ENCODE results near the gene SAMD4B.
A peak's percentile ranks its signal among the peaks of the same experiment; 100 is the strongest.

The SAMD4B gene

DNA sequence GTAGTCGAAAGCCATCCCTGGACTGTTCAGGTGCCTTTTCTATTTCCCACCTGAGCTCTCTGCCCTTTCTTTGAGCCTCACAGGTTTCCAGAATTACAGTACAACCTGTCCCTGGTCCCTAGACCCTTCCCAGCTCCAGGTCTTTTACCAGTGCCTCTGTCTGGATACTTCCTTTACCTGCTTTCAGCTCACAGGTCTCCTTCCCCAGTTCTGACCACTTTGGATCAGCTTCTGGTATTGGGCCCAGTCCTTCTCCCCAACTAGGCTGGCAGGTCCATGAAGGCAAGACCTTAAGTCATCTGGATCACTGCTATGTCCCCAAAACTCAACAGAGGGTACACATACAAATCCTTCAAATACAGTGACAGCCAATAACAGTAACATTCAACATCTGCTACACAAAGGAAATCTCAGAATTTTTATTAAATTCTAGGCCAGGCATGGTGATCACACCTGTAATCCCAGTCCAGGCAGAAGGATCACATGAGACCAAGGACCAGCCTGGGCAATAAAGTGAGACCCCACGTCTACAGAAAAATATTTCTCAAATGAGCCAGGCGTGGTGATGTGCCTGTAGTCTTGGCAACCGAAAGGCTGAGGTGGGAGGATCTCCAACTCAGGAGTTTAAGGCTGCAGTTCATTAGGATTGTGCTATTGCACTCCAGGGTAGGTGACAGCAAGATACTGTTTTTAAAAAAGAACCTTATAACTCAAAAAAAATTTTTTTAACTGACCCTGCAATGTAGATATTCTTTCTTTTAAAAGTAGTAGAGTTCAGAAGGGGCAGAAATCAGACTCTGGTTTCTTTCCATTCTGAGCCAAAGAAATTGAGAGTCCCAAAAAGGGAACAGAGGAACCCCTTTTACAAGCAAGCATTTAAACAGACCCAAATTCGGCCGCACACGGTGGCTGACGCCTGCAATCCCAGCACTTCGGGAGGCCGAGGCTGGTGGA is 92.2 kb downstream of the SAMD4B start:
- no peak overlapping the region for H3K27ac ChIP-seq (ENCODE audit: low read depth in 2 of 2, low read length in 2 of 2)
- peak overlapping the region; percentile 97 for H3K4me3 ChIP-seq (ENCODE audit: low read length in 2 of 2)
- peaks cover 22 to 26% of the 10 kb centered on the region in 2 donors for H3K36me3 ChIP-seq (ENCODE audit: control insufficient read depth in 2 of 2, insufficient read depth in 2 of 2, low read length in 2 of 2)
- H3K9me3 ChIP-seq (ENCODE audit: control insufficient read depth in 2 of 2, low read length in 2 of 2) = no peaks in the 10 kb centered on the region
- no peaks in the 10 kb centered on the region for H3K27me3 ChIP-seq (ENCODE audit: control insufficient read depth in 2 of 2, insufficient read depth in 2 of 2, low read length in 2 of 2)
- H3K4me1 ChIP-seq (ENCODE audit: control insufficient read depth in 2 of 2, insufficient read depth in 2 of 2, low read length in 2 of 2) = peaks cover 18 to 24% of the 10 kb centered on the region in 2 donors
- H3K9ac ChIP-seq (ENCODE audit: low read depth in 1 of 2, low read length in 2 of 2) = peak overlapping the region; percentile 77 to 98

Data from mucosa of rectum (tissue), 2 donors.